HG03565 (cell line): ENCODE data around the gene MAP3K12.
"Not testable (repeated sequence)": the region's sequence is repeated elsewhere in the genome, so short reads cannot be mapped to it uniquely, and the experiment has no call there.

Experiments
- ATAC-seq: cut with Tn5 transposase; IDR thresholded peaks from one replicate; pipeline ENCODE4 v1.9.1; 2021; ENCODE audit warnings: mild to moderate bottlenecking, moderate library complexity; ENCODE audit not compliant: unreplicated experiment

The MAP3K12 gene

DNA sequence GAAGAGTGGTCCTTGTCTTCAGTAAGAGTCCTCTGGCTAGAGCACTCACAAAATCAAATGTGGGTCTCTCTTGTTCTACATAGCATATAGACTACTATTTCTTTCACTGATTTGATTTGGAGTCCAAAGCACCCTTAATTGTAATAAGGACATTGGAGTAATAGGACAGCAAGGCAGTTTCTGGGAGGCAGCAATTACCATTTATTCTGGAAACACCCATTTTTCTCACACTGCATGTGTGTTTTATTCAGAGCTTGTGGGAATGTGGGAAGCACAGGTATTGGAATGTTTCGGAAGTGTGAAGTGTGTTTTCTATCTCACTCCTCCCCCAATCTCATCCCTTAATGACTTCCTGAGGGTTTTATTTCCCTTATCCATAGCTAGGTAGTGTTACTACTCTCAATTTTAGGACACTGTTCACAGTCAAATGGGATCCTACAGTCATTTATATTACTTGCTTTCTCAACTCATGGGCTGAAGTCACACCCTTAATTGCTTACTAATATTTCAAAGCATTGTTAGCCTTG, 27.1 kb downstream of the MAP3K12 start:
- no peak for ATAC-seq

DNA sequence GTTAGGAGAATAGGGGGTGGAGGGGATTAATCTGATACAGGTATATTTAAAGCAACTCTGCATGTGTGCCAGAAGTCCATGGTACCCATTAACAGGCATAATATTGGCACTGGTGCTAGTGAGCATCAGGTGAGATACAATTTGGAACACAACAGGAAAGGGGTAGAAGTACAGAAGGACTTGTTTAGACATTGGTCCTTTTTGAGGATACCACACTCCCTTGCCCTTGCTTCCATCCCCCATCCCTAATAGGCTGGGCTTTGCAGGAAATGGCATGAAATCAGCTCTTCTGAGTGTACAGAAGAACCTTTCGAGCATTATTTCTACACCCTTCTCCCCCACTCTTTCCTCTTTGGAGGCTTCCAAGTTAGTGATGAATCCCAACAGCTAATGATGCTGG, 31.0 kb downstream of the MAP3K12 start:
- no peak for ATAC-seq

DNA sequence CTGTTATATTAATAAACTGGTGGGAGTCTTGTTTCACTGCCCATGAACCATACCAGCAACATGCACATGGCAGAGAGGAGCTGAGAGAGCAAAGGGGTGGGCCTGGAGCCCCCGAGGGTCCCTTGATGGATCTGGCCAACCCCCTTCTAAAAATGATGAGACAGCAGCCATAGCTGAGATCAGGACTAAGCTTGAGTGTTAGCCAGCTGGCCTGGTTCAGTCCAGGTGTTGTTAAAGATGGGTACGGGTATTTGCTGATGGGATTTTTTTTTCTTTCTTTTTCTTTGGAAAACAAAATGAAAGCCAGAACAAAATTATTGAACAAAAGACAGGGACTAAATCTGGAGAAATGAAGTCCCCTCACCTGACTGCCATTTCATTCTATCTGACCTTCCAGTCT, 31.4 kb downstream of the MAP3K12 start:
- no peak for ATAC-seq

DNA sequence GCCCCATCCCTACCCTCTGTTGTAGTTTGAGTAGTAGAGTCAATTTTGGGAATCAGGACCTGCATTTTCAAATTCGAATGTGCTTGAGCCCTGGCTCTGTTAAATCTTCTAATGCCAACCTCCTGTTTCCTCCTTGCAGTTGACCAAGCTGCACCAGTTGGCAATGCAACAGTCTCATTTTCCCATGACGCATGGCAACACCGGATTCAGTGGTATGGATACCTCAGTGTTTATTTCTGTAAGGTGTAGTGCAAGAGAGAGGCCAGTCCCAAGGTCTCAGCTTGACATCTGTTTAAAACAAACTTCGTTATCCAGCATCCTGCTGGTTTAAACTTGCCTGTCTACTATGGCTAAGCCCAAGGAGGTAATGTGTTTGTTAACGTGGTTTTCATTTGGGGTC, 32.2 kb downstream of the MAP3K12 start:
- ATAC-seq = no peak

DNA sequence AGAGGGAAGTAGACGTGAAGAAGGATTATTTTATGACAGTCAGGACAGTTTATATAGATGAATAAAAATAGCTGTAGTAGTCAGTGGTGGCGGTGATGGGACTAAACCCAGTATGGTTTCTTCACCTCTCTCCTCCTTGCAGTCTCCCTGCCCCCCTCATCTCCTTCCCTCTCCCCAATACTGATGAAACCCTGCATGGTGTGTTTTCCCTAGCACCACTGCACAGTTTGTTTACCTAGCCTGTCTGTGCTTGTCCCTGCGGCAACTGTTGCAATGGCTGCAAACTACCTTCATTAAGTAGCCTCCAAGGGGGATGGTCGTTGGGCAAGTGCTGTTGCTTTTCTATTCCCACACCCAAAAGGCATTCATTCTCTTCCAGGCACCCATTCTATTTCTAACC, 32.6 kb downstream of the MAP3K12 start:
- no peak for ATAC-seq

DNA sequence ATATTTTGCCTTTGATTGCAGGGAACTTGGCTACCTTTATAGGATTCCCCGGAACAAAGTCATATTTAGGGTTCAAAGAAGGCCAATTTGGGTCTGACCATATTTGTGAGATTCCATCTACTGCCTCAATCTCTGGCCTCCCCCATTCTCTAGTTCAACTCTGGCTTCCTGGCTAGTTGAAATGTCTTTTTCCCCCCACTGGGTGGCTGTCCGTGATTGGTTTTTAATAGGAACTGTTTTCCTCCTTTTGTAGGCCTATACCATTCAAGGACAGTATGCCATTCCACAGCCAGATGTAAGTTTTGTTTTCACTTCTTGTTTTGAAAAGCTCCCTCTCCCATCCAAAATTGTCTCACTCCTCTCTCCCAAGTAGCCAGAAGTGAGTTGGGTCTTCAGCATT, 33.6 kb downstream of the MAP3K12 start:
- no peak for ATAC-seq

DNA sequence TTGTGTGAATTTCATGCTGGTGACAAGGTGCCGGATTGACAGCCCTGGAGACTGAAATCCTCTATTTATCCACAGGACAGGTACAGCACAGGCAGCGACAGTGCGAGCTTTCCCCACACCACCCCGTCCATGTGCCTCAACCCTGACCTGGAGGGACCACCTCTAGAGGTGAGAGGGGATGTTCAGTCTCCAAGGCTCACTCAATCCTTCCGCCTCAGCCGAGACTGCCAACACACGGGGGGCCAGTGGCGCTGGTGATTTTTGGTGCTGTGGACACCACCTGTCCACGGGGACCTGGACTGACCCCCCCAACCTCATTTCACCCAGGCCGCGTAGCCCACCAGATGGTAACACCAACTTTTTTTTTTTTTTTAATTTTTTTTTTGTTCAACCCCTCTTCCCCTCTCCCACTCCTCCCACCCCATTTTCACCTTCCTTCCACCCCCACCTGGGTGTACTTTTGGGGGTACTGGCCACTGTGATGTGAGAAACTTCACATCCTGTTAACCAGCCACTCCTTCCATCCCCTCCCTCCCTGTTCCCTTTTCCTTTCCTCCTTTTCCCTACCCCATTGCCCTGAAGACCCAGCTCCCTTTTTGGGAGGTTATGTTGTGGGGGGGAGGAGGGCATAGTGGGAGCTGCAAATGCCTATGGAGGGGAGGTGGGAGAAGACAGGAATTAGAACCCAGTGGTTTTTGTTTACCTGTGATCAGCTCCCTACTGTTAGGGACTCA, 34.4 kb downstream of the MAP3K12 start:
- no peak for ATAC-seq

DNA sequence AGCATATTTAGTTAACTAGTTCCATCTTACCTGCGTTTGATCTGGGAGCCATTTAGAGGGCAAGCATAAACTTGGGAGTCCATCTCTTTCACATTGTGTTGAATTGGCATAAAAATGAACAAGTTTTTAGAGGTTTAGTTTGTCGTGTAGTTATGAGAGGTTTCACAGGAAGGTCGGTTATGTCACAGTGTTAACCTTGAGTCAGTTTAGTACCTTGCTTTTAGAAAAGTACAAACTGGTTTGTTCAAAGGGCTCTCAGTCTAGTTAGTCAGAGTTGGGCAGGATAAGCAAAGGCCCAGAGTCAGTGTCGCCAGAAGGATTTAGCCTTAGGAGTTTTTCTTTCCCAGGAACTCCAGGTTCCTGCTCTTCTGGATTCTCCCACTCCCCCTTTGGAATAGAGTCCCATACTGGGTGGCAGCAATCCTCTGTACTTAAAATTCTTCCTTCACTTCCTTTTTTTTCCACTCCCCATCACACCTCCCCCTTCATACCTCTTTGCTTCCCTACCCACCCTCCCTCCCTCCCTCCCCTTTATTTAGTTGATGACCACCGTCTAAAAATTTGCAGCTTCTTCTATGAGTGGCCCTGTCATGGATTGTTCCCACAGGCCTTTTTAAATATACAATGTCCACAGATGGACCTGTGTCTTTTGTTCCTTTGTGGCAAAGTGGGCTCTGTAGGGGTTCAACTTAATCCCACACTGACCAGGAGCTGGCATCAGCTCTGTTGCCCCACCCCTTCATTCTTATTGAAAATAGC, 35.3 kb downstream of the MAP3K12 start:
- ATAC-seq = no peak

DNA sequence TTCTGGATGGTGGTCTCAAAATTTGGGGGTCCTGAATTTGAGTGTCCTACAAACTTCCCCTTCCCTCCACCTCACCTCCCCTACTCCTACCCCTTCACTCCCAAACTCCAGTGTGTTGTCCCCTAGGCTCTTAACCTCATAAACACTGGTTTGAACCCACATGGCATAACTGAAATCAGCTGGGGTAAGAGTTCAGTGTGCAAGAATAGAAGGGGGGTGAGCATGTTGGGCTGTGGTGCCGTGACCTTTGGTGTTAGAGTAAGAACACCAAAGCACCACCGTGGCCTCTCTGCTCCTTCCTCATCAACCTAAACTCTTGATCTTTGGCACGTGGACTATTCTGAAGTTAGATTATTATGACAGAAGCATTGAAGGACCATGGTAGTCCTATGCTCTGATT, 36.3 kb downstream of the MAP3K12 start:
- no peak for ATAC-seq

DNA sequence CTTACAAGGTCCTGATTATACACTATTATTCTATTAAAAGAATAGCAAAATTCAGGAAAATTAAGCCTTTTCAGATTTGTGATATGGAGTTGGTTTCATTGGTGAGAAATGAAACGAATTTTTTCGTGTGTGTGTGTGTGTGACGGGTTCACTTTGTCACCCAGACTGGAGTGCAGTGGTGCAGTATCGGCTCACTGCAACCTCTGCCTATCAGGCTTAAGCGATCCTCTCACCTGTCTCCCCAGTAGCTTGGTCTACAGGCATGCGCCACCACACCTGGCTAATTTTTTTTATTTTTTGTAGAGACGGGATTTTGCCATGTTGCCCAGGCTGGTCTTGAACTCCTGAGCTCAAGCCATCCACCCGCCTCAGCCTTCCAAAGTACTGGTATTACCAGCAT, 37.7 kb downstream of the MAP3K12 start:
- no peak for ATAC-seq

DNA sequence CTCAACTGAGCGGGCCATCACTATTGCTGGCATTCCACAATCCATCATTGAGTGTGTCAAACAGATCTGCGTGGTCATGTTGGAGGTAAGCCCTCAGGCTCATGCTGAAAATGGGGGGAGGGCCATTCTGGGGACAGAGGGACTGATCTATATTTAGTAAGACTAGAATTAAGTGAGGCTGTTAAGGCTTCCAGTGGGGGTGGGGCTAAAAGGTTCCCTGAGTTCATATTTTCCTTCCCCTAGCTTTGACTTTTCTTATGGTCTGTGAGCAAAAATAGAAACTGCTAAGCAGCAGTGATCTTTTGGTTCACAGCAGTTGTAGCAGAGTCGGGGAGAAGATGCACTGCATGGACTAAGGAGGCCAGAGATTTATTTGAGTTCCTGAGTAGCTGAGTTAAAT, 38.2 kb downstream of the MAP3K12 start:
- ATAC-seq = no peak

DNA sequence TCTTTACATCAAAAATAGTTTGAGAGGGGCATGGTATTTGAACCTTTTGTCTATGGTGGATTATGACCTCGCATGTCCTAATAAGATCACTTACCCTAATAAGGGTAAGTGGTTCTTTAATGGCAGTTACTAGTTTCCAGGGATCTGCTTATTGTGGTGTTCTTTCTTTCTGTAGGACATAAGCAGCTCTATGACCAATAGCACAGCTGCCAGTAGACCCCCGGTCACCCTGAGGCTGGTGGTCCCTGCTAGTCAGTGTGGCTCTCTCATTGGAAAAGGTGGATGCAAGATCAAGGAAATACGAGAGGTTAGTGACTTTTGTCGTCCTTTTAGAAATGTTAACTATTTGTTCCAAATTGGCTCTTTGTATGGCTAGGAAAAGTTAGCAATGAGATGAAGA, 40.2 kb downstream of the MAP3K12 start:
- no peak for ATAC-seq

DNA sequence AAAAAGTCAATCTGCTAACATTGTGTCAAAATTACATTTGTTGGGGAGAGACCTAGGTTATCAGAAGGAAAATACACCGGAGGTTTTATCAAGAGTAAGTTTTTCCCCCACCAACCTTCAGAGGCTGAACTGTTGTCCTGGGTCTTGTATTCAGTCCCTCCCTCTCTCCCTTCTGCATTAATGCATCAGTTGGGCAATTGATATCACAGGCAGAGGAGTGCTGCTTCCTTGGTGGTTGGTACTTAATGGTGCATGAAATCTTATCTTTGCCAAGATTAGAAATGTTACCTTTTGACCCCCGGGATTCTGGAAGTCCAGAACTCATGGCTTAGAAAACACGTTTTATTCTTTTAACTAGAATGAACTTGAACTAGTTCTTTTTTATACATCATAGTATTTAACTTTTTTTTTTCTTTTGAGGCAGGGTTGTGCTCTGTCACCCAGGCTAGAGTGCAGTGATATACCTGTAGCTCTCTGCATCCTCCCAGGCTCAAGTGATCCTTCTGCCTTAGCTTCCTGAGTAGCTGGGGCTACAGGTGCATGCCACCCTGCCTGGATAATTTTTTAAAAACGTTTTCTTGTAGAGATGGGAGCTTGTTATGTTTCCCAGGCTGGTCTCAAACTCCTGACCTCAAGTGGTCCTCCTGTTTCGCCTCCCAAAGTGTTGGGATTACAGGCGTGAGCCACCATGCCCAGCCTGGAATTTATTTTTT, 42.4 kb downstream of the MAP3K12 start:
- ATAC-seq = no peak

DNA sequence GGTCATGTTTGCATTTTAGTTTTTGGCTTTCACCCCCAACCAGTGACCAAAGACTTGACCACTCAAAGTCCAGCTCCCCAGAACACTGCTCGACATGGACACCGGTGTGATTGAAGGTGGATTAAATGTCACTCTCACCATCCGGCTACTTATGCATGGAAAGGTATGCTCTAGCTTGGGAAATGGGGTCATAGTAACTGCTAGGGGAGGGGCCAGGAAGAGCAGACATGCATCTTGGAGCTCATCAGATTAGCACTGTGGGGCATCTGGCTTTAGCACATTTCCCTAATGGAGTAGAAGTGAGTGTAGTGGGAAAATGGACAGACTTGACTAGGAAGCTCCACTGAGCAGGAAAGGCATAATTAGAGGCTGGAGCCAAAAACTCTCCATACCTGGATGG, 44.6 kb downstream of the MAP3K12 start:
- ATAC-seq = no peak

DNA sequence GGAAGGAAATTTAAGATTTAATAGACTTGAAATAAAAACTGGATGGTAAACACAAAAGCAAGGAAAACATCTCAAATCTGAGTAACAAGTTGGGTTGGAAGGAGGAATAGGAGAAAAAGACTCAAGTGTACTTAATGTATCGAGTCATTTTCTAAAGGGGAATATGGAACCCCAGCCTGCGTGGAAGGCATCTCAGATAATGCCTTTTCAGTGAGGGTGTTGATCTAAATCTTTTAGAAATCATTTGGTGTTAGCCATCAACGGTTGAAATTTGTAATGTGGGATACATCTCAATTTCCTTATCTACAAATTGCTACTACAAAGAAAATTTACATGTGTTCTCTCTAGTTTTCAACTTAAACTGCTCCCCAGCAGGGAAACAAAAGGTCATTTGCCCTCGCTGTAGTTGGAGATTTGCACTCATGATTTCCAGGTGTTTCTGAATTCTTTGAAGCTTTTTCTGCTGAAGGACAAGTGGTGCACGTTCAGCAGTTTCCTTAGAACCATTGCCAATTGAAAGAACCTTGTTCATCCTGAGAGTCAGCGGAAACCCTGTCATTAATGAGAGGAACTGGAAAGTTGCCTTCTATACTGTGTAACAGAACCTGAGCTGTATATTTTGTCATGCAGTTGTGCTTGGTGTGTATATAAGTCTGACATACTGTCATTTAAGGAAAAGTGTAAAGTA, 45.2 kb downstream of the MAP3K12 start:
- ATAC-seq = no peak

DNA sequence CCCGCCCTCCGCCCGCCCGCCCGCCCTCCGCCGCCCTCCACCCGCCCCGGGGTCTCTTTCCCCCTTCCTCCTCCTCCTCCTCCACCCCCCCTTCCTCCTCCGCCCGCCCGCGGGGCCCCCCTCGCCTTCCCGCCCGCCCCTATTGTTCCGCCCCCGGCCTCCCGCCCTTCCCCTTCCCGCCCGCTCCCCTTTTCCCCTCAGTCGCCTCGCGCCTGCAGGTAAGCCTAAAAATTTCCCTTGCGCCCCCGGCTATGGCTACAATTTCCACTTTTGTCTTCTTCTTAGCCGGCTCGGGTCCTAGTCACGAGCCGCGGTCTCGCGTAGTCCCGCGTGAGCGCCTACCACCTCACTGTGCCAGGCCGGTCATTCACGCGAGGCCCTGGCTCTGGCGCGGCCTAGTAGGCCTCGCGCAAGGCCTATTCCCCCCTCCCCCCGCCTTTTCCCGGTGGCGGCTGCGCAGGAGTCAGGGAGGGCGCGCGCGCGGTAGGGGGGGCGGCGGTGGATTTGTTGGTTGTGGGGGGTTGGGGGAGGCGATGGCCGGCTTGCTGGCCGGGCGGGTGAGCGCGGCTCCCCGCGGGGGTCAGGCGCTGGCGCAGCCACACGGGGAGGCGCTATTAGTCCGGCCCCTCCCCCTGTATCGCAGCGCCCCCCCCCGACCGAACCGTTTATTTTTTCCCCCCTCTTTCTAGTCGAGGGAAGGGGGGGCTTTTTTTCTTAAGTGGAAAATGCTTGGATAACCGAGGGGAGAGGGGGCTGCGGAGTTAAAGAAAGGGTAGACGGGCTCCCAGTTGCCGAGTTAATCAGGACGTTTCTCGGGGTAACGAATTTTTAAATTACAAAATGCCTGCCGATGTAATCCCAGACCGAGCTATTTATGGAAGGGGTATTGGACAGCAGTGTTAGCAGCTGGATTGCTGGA, 46.8 kb downstream of the MAP3K12 start:
- no peak for ATAC-seq

DNA sequence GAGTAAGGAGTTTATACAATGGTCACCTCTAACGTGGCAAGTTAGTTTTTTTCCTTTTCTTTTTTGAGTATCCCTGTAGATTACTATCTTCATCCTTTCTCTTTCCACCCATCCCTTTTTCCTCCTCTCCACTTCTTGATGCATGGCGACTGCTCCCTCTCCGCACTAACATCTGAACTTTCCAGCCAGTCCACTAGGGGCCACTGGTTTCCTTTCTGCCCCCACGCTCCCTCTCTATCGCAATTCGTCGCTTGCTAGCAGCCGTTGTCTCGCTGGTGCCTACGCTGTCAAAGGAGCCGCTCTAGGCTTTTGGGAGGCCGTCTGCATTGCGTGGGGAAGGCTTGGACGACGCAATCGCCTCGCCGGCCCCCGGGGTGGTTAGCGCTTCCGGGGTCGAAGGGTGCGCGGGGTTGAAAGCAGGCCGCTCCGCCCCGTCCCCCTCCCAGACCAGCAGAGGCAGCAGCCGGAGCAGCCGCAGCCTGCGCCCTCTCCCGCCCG, 47.5 kb downstream of the MAP3K12 start, which contains the start of gene PCBP2:
TSS of gene PCBP2 (plus strand) at position 442 of the 498 bp plus-strand sequence. CDS start 2,699 bp downstream, outside the sequence.
- ATAC-seq = peak; percentile 92

DNA sequence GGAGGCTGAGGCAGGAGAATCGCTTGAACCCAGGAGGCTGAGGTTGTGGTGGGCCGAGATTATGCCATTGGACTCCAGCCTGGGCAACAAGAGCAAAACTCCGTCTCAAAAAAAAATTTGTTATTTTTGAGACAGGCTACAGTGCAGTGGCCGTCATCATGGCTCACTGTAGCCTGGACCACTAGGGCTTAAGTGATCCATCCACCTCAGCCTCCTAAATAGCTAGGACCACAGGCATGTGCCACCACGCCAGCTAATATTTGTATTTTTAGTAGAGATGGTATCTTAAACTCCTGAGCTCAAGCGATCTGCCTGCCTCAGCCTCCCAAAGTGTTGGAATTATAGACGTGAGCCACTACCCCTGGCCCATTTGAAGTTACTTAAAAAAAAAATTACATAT, 48.3 kb downstream of the MAP3K12 start:
- no peak for ATAC-seq

DNA sequence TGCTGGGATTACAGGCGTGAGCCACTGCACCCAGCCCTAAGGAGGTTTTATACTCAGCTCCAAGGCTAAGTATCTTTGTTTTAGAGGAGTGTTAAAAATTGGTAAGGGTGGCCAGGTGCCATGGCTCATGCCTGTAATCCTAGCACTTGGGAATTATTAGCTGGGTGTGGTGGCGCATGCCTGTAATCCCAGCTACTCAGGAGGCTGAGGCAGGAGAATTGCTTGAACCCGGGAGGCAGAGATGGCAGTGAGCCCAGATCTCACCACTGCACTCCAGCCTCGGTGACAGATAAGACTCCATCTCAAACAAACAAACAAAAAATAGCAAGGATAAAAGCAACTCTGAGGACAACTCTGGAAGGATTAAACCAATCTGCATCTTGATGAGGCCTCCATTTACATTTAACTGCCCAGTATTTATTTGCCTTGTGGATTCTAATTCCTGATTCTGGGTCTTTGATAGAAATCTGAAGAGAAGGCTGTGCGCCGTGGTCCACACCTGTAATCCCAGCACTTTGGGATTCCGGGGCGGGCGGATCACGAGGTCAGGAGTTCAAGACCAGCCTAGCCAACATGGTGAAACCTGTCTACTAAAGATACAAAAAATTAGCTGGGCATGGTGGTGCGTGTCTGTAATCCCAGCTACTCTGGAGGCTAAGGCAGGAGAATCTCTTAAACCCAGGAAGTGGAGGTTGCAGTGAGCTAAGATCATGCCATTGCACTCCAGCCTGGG, 54.5 kb downstream of the MAP3K12 start:
- ATAC-seq = not testable (repeated sequence)
